ENCODE data around the gene PIGU.

PIGU gene

GRCh38 chr20:34583544-34583943, 93.3 kb downstream of the PIGU start:
- Histone ChIP-seq H3K27ac (ENCODE audit: low read depth, low read length) (no peak overlapping the region), H3K36me3 (ENCODE audit: control insufficient read depth, low read length) (peaks cover 20% of the 10 kb centered on the region), H4K20me1 (ENCODE audit: control insufficient read depth, insufficient read depth, low read depth, low read length) (no peaks in the 10 kb centered on the region)

GRCh38 chr20:34582911-34583310, 94.0 kb downstream of the PIGU start:
- Histone ChIP-seq H3K4me2 (ENCODE audit: low read length) (no peak overlapping the region), H3K36me3 (ENCODE audit: control insufficient read depth, low read length) (peaks cover 19% of the 10 kb centered on the region)
- TF ChIP-seq EZH2phosphoT487 (IDR thresholded peaks at IDR 0.05; ENCODE audit: borderline replicate concordance, low read length) (no peak), CTCF (IDR thresholded peaks at IDR 0.05; ENCODE audit: low read depth, low read length, poor library complexity, severe bottlenecking) (no peak)

More at GRCh38 chr20:34583544-34583943, 93.3 kb downstream of the PIGU start:
- no peaks in the 10 kb centered on the region for H3K9me2 ChIP-seq (replicated peaks; ENCODE audit: control insufficient read depth, low read length)
- no peak overlapping the region for H3K4me3 ChIP-seq (ENCODE audit: low read length)
- H3K27me3 ChIP-seq (ENCODE audit: control insufficient read depth, low read length), result no peaks in the 10 kb centered on the region
- H3K4me2 ChIP-seq (ENCODE audit: low read length), result no peak overlapping the region
- no peak for TF ChIP-seq EZH2phosphoT487 (IDR thresholded peaks at IDR 0.05; ENCODE audit: borderline replicate concordance, low read length)
- no peak for TF ChIP-seq CTCF (IDR thresholded peaks at IDR 0.05; ENCODE audit: low read depth, low read length, poor library complexity, severe bottlenecking)
- H3K9me3 ChIP-seq (ENCODE audit: control insufficient read depth, insufficient read depth, low read length), result peaks cover 4% of the 10 kb centered on the region; the same call in 1 of the 2 replicates
- no peaks in the 10 kb centered on the region for H3K79me2 ChIP-seq (ENCODE audit: control insufficient read depth, low read length)
- peaks cover 13% of the 10 kb centered on the region for H3K4me1 ChIP-seq (ENCODE audit: control insufficient read depth, low read length)
- no peaks in the 10 kb centered on the region for H3F3A ChIP-seq (ENCODE audit: control insufficient read depth, insufficient read depth)

GRCh38 chr20:34582221-34582620, 94.7 kb downstream of the PIGU start:
- Histone ChIP-seq H4K20me1 (ENCODE audit: control insufficient read depth, insufficient read depth, low read depth, low read length) (no peaks in the 10 kb centered on the region), H3F3A (ENCODE audit: control insufficient read depth, insufficient read depth) (no peaks in the 10 kb centered on the region), H3K79me2 (ENCODE audit: control insufficient read depth, low read length) (no peaks in the 10 kb centered on the region), H3K27ac (ENCODE audit: low read depth, low read length) (no peak overlapping the region), H3K4me2 (ENCODE audit: low read length) (no peak overlapping the region), H3K36me3 (ENCODE audit: control insufficient read depth, low read length) (peaks cover 16% of the 10 kb centered on the region), H3K4me3 (ENCODE audit: low read length) (no peak overlapping the region), H3K4me1 (ENCODE audit: control insufficient read depth, low read length) (peaks cover 13% of the 10 kb centered on the region), H3K9me3 (ENCODE audit: control insufficient read depth, insufficient read depth, low read length) (peaks cover 4% of the 10 kb centered on the region; the same call in 1 of the 2 replicates), H3K27me3 (ENCODE audit: control insufficient read depth, low read length) (no peaks in the 10 kb centered on the region), H3K9me2 (replicated peaks; ENCODE audit: control insufficient read depth, low read length) (no peaks in the 10 kb centered on the region)
- TF ChIP-seq EZH2phosphoT487 (IDR thresholded peaks at IDR 0.05; ENCODE audit: borderline replicate concordance, low read length) (no peak), CTCF (IDR thresholded peaks at IDR 0.05; ENCODE audit: low read depth, low read length, poor library complexity, severe bottlenecking) (no peak)

More at GRCh38 chr20:34582911-34583310, 94.0 kb downstream of the PIGU start:
- no peaks in the 10 kb centered on the region for H3K27me3 ChIP-seq (ENCODE audit: control insufficient read depth, low read length)
- no peaks in the 10 kb centered on the region for H3F3A ChIP-seq (ENCODE audit: control insufficient read depth, insufficient read depth)
- no peak overlapping the region for H3K27ac ChIP-seq (ENCODE audit: low read depth, low read length)
- peaks cover 4% of the 10 kb centered on the region; the same call in 1 of the 2 replicates for H3K9me3 ChIP-seq (ENCODE audit: control insufficient read depth, insufficient read depth, low read length)
- H3K4me3 ChIP-seq (ENCODE audit: low read length), result no peak overlapping the region
- no peaks in the 10 kb centered on the region for H3K9me2 ChIP-seq (replicated peaks; ENCODE audit: control insufficient read depth, low read length)
- H3K79me2 ChIP-seq (ENCODE audit: control insufficient read depth, low read length), result no peaks in the 10 kb centered on the region
- peaks cover 13% of the 10 kb centered on the region for H3K4me1 ChIP-seq (ENCODE audit: control insufficient read depth, low read length)
- H4K20me1 ChIP-seq (ENCODE audit: control insufficient read depth, insufficient read depth, low read depth, low read length), result no peaks in the 10 kb centered on the region

All from DOHH2 (cell line).